ENCODE data around the gene SULT2B1.
"Not testable (repeated sequence)": the region's sequence is repeated elsewhere in the genome, so short reads cannot be mapped to it uniquely, and the experiment has no call there.

The SULT2B1 gene

GRCh38 chr19:48558018-48558684 is 6.2 kb downstream of the SULT2B1 start:
- DNase-seq (ENCODE audit: low read depth): no peak

- DNase-seq (ENCODE audit: low read depth): no peak
Observed at GRCh38 chr19:48560095-48560530, 8.1 kb downstream of the SULT2B1 start.

GRCh38 chr19:48561412-48561811 is 9.4 kb downstream of the SULT2B1 start:
- no peak for DNase-seq (ENCODE audit: low read depth)

GRCh38 chr19:48565090-48565489 is 13.1 kb downstream of the SULT2B1 start:
- no peak for DNase-seq (ENCODE audit: low read depth)

GRCh38 chr19:48568345-48568886 is 16.4 kb downstream of the SULT2B1 start:
- no peak for DNase-seq (ENCODE audit: low read depth)

- no peak for DNase-seq (ENCODE audit: low read depth)
Observed at GRCh38 chr19:48569814-48570213, 17.8 kb downstream of the SULT2B1 start.

- no peak for DNase-seq (ENCODE audit: low read depth)
Observed at GRCh38 chr19:48571378-48572162, 19.6 kb downstream of the SULT2B1 start.

- DNase-seq (ENCODE audit: low read depth): no peak
Observed at GRCh38 chr19:48573163-48573505, 21.2 kb downstream of the SULT2B1 start.

- DNase-seq (ENCODE audit: low read depth): no peak
Observed at GRCh38 chr19:48575931-48576622, 24.1 kb downstream of the SULT2B1 start.

- not testable (repeated sequence) for DNase-seq (ENCODE audit: low read depth)
Observed at GRCh38 chr19:48577908-48578307, 25.9 kb downstream of the SULT2B1 start.

GRCh38 chr19:48578891-48579290 is 26.9 kb downstream of the SULT2B1 start:
- DNase-seq (ENCODE audit: low read depth): no peak

GRCh38 chr19:48582168-48582567 is 30.2 kb downstream of the SULT2B1 start:
- DNase-seq (ENCODE audit: low read depth): no peak

GRCh38 chr19:48587387-48587786 is 35.4 kb downstream of the SULT2B1 start:
- no peak for DNase-seq (ENCODE audit: low read depth)

GRCh38 chr19:48588670-48589401 is 36.9 kb downstream of the SULT2B1 start:
- DNase-seq (ENCODE audit: low read depth): peak; percentile 80

- DNase-seq (ENCODE audit: low read depth): no peak
Observed at GRCh38 chr19:48591021-48591420, 39.0 kb downstream of the SULT2B1 start.

GRCh38 chr19:48595171-48595570 is 43.2 kb downstream of the SULT2B1 start:
- DNase-seq (ENCODE audit: low read depth): no peak

- DNase-seq (ENCODE audit: low read depth): no peak
Observed at GRCh38 chr19:48595833-48596232, 43.9 kb downstream of the SULT2B1 start.

- no peak for DNase-seq (ENCODE audit: low read depth)
Observed at GRCh38 chr19:48596237-48596636, 44.3 kb downstream of the SULT2B1 start.

- DNase-seq (ENCODE audit: low read depth): no peak
Observed at GRCh38 chr19:48596679-48597465, 44.9 kb downstream of the SULT2B1 start.

GRCh38 chr19:48598996-48599700 is 47.2 kb downstream of the SULT2B1 start:
- no peak for DNase-seq (ENCODE audit: low read depth)
